ENCODE results near the gene DCAF7. TPM values are rescaled to one million over a fixed set of nuclear protein-coding genes. Genes with fewer than 3 reads are reported as not detected.

Gene DCAF7
- polyA plus RNA-seq, 3 donors, result 41.9 to 89.4 (median 58.1) TPM

- under 1% methylated on average over 87 of the region's 100 CpGs for WGBS (ENCODE audit: insufficient coverage)
- Histone ChIP-seq H3K79me2 (ENCODE audit: insufficient read depth, low read length) (peaks cover 50% of the 10 kb centered on the region), H3K27me3 (ENCODE audit: control insufficient read depth in 2 of 2, insufficient read depth in 2 of 2, low read length in 2 of 2) (no peaks in the 10 kb centered on the region), H3K4me3 (replicated peaks in 1 of 3; ENCODE audit: low read depth in 2 of 3, low read length in 3 of 3) (peak overlapping the region; percentile 72 to 96 (median 92)), H3K27ac (ENCODE audit: low read depth in 1 of 2, low read length in 2 of 2) (peak overlapping the region; percentile 67 to 74), H3K9me3 (replicated peaks in 1 of 2; ENCODE audit: control insufficient read depth in 1 of 2, insufficient read depth in 1 of 2, low read length in 2 of 2) (no peaks in the 10 kb centered on the region), H3K4me1 (ENCODE audit: control insufficient read depth in 1 of 2, insufficient read depth in 2 of 2, low read length in 2 of 2) (peaks cover 37 to 49% of the 10 kb centered on the region in 2 donors), H2AFZ (ENCODE audit: insufficient read depth, low read depth, low read length, poor library complexity, severe bottlenecking) (peak overlapping the region; percentile 51), H3K9ac (ENCODE audit: insufficient read depth, low read length, poor library complexity, severe bottlenecking) (peak overlapping the region; percentile 69), H4K20me1 (ENCODE audit: insufficient read depth, low read length) (peaks cover 49% of the 10 kb centered on the region), H3K36me3 (replicated peaks in 1 of 2; ENCODE audit: control insufficient read depth in 1 of 2, insufficient read depth in 2 of 2, low read length in 2 of 2) (no peaks in the 10 kb centered on the region), H3K4me2 (replicated peaks; ENCODE audit: extremely low read depth, low read length, poor library complexity, severe bottlenecking) (peak overlapping the region; percentile 94)
- peak overlapping the region; percentile 81 to 93 (median 88) for H3K27ac Mint-ChIP-seq
- TF ChIP-seq, protein P1, sequence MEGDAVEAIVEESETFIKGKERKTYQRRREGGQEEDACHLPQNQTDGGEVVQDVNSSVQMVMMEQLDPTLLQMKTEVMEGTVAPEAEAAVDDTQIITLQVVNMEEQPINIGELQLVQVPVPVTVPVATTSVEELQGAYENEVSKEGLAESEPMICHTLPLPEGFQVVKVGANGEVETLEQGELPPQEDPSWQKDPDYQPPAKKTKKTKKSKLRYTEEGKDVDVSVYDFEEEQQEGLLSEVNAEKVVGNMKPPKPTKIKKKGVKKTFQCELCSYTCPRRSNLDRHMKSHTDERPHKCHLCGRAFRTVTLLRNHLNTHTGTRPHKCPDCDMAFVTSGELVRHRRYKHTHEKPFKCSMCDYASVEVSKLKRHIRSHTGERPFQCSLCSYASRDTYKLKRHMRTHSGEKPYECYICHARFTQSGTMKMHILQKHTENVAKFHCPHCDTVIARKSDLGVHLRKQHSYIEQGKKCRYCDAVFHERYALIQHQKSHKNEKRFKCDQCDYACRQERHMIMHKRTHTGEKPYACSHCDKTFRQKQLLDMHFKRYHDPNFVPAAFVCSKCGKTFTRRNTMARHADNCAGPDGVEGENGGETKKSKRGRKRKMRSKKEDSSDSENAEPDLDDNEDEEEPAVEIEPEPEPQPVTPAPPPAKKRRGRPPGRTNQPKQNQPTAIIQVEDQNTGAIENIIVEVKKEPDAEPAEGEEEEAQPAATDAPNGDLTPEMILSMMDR (IDR thresholded peaks at IDR 0.05), result no peak
- H3K4me3 Mint-ChIP-seq, result peak overlapping the region; percentile 99
- peak; percentile 45 to 59 (median 56) for DNase-seq
- peaks cover 0 to 7% (median 6%) of the 10 kb centered on the region in 3 donors for H3K27me3 Mint-ChIP-seq (ENCODE audit: low read depth in 3 of 3)
- intact Hi-C loops (cut with micrococcal nuclease), result loop anchor here (1.0 to 10.0 kb wide), 6 partner anchors 45 to 220 kb away; partner anchors contain the start of genes DCAF7 (in 2 of the 2), CCDC47 (in 1 of the 2), DDX42 (in 1 of the 2) and SMARCD2 (in 1 of the 2)
- H3K4me1 Mint-ChIP-seq, result peaks cover 46% of the 10 kb centered on the region
- peaks cover 0 to 2% (median 0%) of the 10 kb centered on the region in 7 donors for H3K9me3 Mint-ChIP-seq
- H3K36me3 Mint-ChIP-seq, result peaks cover 0 to 12% of the 10 kb centered on the region in 2 donors
Measured at GRCh38 chr17:63622574-63623390, 72.5 kb downstream of the DCAF7 start.

GRCh38 chr17:63623786-63624530 lies 73.7 kb downstream of the DCAF7 start:
- H3K27me3 ChIP-seq (ENCODE audit: control insufficient read depth in 2 of 2, insufficient read depth in 2 of 2, low read length in 2 of 2), result no peaks in the 10 kb centered on the region
- peak overlapping the region; percentile 72 to 96 (median 92) for H3K4me3 ChIP-seq (replicated peaks in 1 of 3; ENCODE audit: low read depth in 2 of 3, low read length in 3 of 3)
- peak overlapping the region; percentile 94 for H3K4me2 ChIP-seq (replicated peaks; ENCODE audit: extremely low read depth, low read length, poor library complexity, severe bottlenecking)
- peaks cover 37 to 49% of the 10 kb centered on the region in 2 donors for H3K4me1 ChIP-seq (ENCODE audit: control insufficient read depth in 1 of 2, insufficient read depth in 2 of 2, low read length in 2 of 2)
- peak overlapping the region; percentile 69 for H3K9ac ChIP-seq (ENCODE audit: insufficient read depth, low read length, poor library complexity, severe bottlenecking)
- H3K4me3 Mint-ChIP-seq, result peak overlapping the region; percentile 99
- peaks cover 62% of the 10 kb centered on the region for H3K79me2 ChIP-seq (ENCODE audit: insufficient read depth, low read length)
- peaks cover 61% of the 10 kb centered on the region for H4K20me1 ChIP-seq (ENCODE audit: insufficient read depth, low read length)
- H3K9me3 ChIP-seq (replicated peaks in 1 of 2; ENCODE audit: control insufficient read depth in 1 of 2, insufficient read depth in 1 of 2, low read length in 2 of 2), result no peaks in the 10 kb centered on the region
- peak overlapping the region in 1 of 2 donors; percentile 74 for H3K27ac ChIP-seq (ENCODE audit: low read depth in 1 of 2, low read length in 2 of 2)
- H3K36me3 Mint-ChIP-seq, result peaks cover 4 to 23% of the 10 kb centered on the region in 2 donors
- H3K27me3 Mint-ChIP-seq (ENCODE audit: low read depth in 3 of 3), result peaks cover 0 to 6% (median 5%) of the 10 kb centered on the region in 3 donors
- peaks cover 47% of the 10 kb centered on the region for H3K4me1 Mint-ChIP-seq
- H3K9me3 Mint-ChIP-seq, result peaks cover 0 to 2% (median 0%) of the 10 kb centered on the region in 7 donors
- peaks cover 7 to 8% of the 10 kb centered on the region in 2 donors for H3K36me3 ChIP-seq (replicated peaks in 1 of 2; ENCODE audit: control insufficient read depth in 1 of 2, insufficient read depth in 2 of 2, low read length in 2 of 2)
- intact Hi-C loops (cut with micrococcal nuclease), result loop anchor here (5.0 to 10.0 kb wide), 5 partner anchors 43 to 218 kb away; partner anchors contain the start of genes CCDC47 (in 1 of the 2), DCAF7 (in 1 of the 2), DDX42 (in 1 of the 2) and SMARCD2 (in 1 of the 2)
- H2AFZ ChIP-seq (ENCODE audit: insufficient read depth, low read depth, low read length, poor library complexity, severe bottlenecking), result no peak overlapping the region
- 40% methylated on average over 5 of the region's 7 CpGs for WGBS (ENCODE audit: insufficient coverage)
- no peak for DNase-seq
- TF ChIP-seq, protein P1 (IDR thresholded peaks at IDR 0.05), result no peak
- H3K27ac Mint-ChIP-seq, result peak overlapping the region; percentile 81 to 93 (median 88)

Measured in CD14-positive monocyte (primary cell).